ENCODE data around the gene TYW1B.
"Not testable (repeated sequence)": the region's sequence is repeated elsewhere in the genome, so short reads cannot be mapped to it uniquely, and the experiment has no call there.

Gene TYW1B

DNA sequence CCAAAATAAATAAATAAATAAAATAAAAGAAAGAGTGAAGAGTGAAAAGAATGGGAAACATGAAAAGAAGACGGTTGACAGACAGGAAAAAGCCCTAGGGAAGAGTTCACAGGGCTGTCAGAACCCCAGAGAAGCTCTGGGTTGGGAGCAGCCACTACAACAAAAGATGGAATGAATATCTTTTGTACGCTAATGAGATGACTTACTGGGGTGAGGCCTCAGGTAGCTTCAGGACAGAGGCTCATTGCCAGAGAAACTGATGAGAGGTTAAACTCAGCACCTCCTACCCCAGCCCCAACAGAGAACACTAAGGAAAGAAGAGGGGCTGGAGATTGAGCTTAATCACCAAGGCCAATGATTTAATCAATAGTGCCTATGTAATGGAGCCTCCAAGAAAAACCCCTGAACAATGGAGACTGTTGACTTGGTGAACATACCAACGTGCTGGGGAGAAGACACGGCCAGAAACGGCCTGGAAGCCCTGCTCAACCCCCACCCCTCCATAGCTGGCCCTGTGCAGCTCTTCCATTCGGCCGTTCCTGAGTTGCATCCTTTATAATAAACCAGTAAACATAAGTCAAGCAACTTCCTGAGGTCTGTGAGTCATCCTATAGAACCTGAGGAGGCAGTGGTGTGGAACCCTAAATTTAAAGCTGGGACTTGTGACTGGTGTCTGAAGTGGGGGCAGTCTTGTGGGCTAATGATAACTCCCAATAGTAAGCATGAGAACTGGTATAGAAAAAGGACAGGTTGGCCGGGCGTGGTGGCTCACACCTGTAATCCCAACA, 11.4 kb downstream of the TYW1B start:
- DNase-seq (ENCODE audit: low spot score) = not testable (repeated sequence)

DNA sequence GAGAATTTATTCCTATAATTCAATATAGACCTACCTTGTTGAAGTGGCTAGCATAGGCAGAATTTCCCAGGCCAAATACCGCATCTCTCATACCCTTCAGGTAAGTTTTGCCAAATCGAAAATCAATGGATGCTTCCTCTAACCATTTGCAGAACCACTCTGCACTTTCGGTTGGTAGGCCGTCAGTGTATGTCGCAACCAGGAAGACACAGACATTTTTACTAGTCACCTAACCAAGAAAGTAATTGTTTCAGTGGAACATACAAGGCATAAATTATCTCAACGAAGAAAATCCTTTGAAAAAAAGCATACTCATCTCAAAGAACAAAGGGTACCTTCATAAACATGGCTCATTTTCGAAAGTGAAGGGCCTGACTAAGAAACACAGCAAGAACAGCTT, 17.6 kb downstream of the TYW1B start:
- not testable (repeated sequence) for DNase-seq (ENCODE audit: low spot score)

DNA sequence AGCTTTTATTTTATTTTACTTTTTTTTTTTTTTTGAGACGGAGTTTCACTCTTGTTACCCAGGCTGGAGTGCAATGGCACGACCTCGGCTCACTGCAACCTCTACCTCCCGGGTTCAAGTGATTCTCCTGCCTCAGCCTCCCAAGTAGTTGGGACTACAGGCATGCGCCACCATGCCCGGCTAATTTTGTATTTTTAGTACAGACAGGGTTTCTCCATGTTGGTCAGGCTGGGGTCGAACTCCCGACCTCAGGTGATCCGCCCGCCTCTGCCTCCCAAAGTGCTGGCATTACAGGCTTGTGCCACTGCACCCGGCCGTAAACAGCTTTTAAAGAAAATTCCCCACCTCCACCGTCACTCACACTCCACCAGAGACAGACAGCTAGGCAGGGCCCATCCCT, 19.5 kb downstream of the TYW1B start:
- not testable (repeated sequence) for DNase-seq (ENCODE audit: low spot score)

DNA sequence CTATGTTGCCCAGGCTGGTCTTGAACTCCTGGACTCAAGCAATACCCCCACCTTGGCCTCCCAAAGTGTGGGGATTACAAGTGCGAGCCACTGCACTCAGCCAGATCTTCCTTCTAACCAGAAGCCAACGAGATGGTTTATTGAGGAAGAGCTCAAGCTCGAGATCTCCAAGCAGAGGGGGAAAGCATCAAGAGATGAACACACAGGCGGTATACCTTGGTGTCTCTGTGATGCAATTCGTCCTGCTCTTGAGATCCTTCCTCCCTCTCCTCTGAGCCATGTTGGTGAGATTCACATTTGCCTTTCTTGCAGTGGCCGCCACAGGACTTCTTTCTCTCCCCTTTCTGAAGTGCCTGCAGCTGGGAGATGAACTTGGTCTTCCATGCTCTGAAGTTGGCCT, 21.1 kb downstream of the TYW1B start:
- DNase-seq (ENCODE audit: low spot score) = not testable (repeated sequence)

DNA sequence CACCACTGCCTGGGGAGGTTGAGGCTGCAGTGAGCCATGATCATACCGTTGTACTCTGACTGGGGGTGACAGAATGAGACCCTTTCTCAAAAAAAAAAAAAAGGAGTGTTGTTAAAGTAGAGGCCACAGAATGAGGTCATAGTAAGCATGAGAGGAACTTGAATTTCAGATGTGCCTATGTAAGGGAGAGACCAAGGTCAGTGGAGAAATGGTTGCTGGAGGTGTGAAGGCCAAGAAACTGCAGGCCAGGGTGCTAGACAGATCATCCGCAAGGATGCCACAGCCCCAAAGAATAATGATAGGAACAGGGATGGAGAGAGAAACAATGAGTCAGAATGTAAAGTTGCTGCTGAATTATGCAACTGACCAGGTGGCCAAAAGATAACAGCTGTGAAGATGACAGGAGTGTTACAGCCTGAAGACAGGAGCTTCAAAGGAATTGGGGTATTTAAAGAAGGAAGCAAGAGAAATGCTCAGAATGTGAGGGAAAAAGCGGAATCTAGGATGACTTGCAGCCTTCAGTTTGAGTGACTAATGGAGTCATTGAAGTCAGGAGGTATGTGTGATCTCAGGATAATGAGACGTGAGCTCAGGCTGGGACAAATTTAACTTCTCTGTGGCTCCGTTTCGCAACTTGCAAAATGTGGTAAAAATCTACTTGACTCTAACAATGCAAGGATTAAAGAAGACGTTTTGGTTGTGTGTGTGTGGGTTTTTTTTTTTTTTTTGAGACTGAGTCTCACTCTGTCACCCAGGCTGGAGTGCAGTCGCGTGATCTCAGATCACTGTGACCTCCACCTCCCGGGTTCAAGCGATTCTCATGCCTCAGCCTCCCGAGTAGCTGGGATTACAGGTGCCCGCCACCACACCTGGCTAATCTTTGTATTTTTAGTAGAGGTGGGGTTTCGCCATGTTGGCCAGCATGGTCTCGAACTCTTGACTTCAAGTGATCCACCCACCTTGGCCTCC, 22.2 kb downstream of the TYW1B start:
- DNase-seq (ENCODE audit: low spot score) = no peak

DNA sequence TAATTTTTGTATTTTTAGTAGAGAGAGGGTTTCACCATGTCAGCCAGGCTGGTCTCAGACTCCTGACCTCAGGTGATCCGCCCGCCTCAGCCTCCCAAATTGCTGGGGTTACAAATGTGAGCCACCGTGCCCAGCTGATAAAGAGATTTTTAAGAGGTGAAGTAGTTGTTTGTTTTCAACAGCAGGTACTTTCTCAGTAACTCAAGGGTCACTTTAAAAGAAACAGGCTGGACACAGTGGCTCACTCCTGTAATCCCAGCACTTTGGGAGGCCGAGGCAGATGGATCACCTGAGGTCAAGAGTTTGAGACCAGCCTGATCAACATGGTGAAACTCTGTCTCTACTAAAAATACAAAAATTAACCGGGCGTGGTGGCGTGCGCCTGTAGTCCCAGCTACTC, 24.2 kb downstream of the TYW1B start:
- DNase-seq (ENCODE audit: low spot score) = not testable (repeated sequence)

DNA sequence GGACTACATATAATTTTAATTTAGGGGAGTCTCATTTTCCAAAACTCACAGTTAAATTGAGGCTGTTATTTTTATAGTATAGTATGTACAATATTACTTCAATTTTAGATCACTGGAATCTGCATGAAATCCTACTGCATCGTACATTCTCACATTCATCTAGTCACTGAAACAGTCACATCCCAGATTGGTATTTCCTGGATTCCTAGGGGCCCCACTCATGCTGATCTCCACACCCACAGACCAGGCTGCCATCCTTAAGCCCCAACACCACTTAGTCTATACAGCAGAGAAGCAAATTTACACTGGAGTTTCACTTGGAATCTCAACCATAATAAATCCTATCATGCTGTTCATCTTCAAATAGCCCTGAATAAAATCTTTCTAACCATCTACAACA, 26.4 kb downstream of the TYW1B start:
- DNase-seq (ENCODE audit: low spot score) = not testable (repeated sequence)

DNA sequence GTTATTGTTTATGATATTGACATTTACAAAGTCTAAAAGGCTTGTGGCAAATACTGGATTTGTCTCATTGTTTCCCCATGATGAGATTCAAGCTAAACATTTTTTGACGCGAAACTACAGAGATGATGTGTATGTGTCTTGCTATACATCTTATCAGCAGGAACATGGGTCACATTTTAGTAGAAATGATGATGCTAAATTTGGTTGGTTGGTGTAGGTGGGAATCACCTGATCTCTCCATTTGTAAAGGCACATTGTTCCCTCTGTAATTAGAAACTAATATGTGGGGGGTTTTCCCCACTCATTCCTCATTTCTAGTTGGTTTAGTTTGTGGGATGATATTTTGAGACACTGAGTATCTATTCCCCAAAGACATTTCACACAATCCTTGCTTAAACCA, 32.6 kb downstream of the TYW1B start:
- DNase-seq (ENCODE audit: low spot score) = not testable (repeated sequence)

DNA sequence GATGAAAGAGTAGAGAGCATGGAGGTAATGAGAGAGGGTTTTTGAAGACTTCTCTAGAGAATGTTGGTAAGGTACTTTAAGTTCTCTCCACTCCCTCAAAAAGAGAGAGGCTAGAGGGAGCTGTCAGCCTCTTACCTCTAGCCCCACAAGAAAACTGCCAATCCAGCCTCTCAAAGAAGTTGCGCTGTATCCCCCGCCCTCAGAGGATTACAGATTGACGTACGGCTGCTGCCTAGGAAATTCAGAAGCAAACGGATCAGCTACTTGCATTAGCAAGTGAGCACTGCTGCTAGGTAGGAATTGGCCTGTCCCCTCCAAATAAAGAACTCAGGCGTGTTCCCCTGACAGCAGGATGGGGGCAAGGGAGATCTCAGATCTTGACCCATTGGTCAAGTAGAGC, 34.2 kb downstream of the TYW1B start:
- no peak for DNase-seq (ENCODE audit: low spot score)

DNA sequence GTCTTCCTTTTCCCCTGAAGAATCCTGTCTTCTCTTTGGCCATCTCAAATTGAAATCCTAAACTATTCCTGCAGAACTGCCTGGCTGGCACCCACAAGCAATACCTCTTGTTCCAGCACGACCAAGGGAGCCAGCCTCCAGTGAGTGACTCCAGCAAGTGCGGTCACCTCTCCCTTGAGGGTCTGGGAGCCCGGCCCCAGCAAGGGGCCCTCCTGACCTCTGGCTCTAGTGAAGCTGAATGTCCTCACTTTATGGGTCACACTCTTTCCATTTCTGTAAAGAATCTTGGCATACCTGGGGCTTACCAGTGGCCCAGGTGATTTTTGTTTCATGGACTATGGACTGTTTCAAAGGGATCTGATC, 37.3 kb downstream of the TYW1B start:
- not testable (repeated sequence) for DNase-seq (ENCODE audit: low spot score)

DNA sequence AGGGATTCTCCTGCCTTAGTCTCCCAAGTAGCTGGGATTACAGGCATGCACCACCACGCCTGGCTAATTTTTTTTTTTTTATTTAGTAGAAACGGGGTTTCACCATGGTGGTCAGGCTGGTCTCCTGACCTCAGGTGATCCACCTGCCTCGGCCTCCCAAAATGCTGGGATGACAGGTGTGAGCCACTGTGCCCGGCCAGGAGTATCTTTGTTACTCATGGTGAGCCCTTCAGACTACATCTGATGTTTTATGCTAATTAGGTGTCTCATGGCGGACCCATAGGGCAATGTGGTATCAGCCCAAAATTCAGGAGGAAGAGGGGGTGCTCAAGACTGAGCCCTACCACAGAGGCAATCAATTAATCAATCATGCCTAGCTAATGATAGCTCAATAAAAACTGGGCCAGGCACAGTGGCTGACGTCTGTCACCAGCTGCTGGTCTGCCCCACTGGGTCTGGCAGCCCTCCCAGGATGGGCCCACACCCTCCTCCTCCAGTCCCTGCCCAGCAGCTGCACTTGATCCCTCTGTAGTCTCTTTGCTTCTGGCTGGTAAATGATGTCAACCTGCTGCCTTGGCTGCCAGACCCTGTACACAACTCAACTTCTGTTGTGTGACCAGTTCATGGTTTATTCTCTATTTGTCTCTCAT, 37.8 kb downstream of the TYW1B start:
- DNase-seq (ENCODE audit: low spot score) = not testable (repeated sequence)

DNA sequence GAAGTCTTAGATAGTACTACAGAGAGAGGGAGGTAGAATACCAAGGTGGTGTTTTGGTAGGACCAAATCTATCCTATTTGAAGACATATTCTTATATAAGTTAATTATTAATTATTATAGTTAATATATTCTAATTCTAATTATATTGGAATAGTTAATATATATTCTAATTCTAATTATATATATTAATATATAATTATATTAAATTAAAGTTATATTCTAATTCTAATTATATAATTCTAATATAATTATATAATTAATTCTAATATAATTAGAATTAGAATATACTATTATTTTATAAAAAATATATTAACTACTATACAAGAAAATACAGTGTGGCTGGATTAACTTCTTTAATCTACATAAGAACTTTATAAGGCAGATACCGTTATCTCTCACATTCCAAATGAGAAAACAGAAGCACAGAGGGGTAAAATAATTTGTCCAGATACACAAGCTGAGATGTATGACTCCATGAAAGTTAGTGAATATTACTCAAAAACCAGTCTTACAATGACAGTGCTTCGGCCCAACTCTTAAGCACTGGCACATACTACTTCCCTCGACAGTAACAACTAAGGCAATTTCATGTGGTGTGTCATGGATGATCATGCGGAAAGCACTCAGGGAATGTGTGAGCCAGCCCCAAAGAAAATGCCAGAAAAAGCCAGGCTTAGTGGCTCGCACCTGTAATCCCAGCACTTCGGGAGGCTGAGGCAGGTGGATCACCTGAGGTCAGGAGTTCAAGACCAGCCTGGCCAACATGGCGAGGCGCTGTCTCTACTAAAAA, 42.6 kb downstream of the TYW1B start:
- DNase-seq (ENCODE audit: low spot score) = no peak

DNA sequence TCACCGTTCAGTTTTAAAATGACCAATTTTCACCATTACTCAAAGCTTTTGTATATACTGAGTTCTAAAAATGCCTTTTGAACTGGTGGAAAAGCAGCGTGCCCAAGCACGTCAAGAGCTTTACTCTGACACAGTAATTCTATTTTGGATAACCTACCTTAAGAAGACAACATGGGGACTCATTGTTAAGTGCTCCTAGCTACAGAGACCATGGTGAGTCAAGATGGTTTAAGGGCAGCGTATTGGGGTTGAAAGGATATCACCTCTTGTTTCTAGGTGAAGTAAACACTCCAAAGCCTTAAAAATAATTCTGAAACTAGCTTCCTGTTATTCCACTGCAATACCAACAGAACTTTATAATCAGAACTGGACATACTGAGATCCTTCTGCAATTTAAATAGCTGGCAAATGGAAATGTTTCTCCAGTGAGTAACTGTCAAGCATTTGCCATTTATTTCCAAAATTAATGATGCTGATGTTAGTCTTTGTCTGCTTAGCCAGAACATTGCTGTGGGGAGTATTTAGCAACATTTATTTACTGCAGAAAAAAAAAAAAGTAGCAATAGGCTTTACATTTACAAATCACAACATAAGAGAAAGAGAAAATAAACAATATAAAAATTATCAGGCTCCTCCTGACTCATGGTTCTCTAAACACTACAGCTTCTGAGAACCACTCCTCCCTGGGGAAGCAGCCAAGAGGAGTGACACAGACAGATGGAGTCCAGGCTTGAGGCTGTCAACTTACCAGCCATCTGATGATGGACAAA, 44.2 kb downstream of the TYW1B start:
- not testable (repeated sequence) for DNase-seq (ENCODE audit: low spot score)

DNA sequence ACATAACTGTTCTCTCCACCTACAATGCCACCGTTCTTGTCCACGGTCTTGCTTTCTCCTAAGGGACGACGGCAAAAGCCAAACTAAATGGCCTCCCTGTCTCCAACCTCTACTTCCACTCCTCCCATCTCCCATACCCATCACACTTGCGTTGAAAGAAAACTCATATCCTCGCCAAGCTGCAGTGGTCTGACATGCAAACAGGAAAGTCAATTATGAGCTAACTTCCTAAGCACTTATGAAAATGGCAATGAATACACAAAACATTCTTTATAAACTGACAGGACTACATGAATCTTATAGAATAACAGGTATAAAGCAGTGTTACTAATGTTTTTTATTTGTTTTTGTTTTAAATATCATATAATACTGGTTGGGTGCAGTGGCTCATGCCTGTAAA, 46.4 kb downstream of the TYW1B start:
- DNase-seq (ENCODE audit: low spot score) = no peak

DNA sequence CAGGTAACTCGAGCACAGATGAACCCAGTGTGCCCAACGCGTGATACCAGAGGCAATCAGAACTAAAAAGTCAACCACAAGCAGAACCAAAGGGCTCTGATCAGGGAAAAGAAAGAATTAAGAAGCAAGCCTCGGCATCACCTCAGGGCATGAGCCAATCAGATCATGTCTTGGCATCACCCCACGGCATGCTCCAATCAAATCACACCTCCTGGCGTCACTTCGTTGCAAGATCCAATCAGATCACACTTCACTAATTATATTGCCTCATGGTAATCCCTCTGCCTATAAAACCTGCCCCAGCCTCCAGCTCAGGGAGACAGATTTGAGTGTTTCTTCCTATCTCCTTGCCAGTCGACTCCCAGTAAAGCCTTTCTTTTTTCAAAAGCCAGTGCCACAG, 46.8 kb downstream of the TYW1B start:
- DNase-seq (ENCODE audit: low spot score) = no peak

DNA sequence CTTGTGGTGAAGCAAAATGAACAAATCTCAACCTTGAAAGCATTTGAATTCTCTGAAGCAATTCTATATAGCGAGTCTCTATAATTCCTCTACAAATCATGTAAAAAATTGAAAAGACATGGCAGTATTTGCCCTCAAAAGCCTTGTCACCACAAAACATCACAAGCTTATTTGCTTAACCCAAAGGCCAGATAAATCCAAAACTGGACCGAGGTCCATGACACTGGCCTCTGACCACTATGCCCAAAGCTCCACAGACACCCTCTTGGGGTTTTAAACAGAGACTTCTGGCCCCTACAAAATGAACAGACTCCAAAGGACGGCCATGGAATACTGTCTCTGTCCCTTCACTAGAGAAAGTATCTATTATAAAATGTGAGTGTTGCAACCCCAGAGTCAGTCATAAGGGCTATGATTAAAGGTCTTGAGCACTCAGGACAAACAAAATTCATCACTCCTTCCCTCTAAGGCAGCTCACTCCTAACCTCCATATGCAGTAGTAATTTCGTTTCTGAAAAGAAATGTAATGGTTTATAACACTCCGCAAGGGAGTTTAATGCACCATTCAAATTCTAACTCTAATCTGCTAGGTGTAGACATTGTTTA, 47.6 kb downstream of the TYW1B start:
- DNase-seq (ENCODE audit: low spot score) = not testable (repeated sequence)

DNA sequence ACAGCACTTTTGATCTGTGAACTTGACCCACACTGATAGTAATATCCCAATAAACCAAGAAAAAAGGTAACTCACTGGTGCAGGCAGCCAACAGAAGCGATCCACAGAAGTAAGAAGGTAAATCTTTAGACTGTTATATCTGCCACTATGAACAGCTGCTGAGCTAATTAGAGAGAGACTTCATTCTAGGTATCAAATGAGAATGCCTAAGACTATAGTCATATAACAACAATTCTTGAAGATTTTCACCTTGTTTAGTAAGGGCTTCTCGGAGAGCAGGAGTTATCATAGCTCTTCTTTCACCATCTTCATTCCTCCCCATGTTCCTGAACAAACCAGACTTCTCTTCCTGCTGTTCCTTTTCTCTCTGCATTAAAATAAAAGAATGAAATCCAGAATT, 50.8 kb downstream of the TYW1B start:
- DNase-seq (ENCODE audit: low spot score) = not testable (repeated sequence)

DNA sequence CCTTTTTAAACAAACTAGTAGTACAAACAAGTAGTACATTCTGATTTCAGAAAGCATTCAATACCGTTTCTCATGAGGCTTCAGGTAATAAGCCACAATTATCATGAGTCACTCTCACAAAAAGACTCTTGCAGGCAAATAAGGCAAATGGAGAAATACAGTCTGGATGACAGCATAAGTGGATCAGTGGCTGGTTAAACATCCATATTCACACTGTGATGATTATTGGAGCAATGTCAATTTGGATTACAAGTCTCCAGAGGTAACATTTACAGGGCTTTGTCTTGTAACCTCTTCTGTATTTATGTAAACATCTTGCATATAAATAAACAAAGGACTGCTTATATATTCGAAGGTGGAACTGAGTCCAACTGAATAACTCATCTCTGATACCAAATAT, 55.4 kb downstream of the TYW1B start:
- DNase-seq (ENCODE audit: low spot score) = not testable (repeated sequence)

DNA sequence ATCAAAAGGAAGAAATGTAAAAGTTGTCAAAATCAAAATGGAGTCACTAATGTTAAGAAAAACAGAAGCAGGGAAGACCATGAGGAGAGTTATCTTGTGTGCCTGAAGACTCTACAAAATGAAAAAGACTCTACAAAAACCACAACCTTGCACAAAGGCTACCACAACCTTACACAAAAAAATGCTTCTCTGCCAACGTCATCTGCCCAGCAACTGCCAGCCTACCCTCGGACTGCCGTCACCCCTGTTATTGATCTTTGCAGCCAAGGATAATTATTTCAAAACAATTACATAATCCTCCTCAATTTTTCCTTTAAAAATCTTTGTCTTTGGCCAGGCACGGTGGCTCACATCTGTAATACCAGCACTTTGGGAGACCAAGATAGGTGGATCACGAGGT, 61.0 kb downstream of the TYW1B start:
- DNase-seq (ENCODE audit: low spot score) = not testable (repeated sequence)

DNA sequence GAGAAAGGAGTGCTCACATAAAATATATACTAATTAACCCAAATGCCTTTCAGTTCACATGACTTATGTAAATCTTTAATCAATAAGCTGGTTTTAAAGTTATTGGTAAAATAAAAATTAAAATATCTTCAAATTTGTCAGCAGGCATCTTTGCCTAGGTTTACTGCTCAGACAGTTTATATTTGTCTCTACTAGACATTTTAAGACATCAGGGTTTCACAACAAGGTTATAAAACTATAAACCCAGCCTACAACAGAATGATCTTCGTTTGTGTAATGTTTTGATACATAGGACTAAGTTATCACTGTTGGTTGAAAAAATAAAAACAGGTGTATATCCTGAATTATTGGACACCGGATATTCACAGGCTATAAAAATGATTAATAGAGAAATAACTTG, 67.4 kb downstream of the TYW1B start:
- DNase-seq (ENCODE audit: low spot score) = no peak

DNA sequence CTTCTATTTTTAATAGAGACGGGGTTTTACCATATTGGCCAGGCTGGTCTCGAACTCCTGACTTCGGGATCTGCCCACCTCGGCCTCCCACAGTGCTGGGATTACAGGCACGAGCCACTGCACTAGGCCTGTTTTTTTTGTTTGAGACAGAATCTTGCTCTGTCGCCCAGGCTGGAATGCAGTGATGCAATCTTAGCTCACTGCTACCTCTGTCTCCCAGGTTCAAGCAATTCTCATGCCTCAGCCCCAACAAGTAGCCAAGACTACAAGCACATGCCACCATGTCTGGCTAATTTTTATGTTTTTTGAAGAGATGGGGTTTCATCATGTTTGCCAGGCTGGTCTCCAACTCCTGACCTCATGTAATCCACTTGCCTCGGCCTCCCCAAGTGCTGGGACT, 73.7 kb downstream of the TYW1B start:
- no peak for DNase-seq (ENCODE audit: low spot score)
